ENCODE data around the gene DIP2B.

DNA sequence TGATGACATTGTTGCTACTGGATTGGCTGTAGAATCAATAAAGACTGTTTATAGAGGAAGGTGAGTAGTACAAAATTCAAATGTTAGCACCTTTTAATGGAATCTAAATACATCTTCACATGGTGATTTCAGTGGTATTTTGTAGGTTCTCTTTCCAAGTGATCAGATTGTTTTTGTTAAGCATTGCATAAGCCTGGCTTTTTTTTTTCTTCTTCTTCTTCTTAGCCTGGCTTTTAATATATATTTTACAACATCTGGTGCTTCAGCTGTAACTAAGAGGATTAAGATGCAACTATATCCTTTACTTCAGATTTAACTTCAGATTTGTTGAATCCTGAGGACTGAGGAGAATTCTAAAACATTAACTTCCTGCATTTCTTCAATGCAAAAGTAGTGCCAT is 201.8 kb downstream of the DIP2B start:
- TF ChIP-seq EZH2phosphoT487 (IDR thresholded peaks at IDR 0.05; ENCODE audit: low read depth): no peak
- TF ChIP-seq, protein P1, sequence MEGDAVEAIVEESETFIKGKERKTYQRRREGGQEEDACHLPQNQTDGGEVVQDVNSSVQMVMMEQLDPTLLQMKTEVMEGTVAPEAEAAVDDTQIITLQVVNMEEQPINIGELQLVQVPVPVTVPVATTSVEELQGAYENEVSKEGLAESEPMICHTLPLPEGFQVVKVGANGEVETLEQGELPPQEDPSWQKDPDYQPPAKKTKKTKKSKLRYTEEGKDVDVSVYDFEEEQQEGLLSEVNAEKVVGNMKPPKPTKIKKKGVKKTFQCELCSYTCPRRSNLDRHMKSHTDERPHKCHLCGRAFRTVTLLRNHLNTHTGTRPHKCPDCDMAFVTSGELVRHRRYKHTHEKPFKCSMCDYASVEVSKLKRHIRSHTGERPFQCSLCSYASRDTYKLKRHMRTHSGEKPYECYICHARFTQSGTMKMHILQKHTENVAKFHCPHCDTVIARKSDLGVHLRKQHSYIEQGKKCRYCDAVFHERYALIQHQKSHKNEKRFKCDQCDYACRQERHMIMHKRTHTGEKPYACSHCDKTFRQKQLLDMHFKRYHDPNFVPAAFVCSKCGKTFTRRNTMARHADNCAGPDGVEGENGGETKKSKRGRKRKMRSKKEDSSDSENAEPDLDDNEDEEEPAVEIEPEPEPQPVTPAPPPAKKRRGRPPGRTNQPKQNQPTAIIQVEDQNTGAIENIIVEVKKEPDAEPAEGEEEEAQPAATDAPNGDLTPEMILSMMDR (IDR thresholded peaks at IDR 0.05; ENCODE audit: low read depth, low read length): no peak

Measured in OCI-LY3 (cell line).